ENCODE measurements around the gene PAPOLA. TPM values are rescaled to one million over a fixed set of nuclear protein-coding genes. Genes with fewer than 3 reads are reported as not detected.

PAPOLA gene
- total and polyA plus RNA-seq, 8 donors: 60.9 to 317 (median 127) TPM

DNA sequence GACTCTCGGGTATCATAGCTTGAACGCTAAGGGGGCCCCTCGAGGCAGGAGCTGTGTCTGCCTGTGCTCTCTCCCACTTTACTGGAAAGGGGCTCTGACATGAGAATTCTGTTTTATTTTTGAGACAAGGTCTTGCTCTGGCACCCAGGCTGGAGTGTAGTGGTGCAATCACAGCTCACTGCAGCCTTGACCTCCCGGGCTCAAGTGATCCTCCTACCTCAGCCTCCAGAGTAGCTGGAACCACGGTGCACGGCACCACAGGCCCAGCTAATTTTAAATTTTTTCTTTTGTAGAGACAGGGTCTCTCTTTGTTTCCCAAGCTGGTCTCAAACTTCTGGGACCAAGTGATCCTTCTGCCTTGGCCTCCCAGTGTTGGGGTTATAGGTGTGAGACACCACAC lies 77.7 kb downstream of the PAPOLA start:
- DNase-seq: no peak
- TF ChIP-seq, protein P1, sequence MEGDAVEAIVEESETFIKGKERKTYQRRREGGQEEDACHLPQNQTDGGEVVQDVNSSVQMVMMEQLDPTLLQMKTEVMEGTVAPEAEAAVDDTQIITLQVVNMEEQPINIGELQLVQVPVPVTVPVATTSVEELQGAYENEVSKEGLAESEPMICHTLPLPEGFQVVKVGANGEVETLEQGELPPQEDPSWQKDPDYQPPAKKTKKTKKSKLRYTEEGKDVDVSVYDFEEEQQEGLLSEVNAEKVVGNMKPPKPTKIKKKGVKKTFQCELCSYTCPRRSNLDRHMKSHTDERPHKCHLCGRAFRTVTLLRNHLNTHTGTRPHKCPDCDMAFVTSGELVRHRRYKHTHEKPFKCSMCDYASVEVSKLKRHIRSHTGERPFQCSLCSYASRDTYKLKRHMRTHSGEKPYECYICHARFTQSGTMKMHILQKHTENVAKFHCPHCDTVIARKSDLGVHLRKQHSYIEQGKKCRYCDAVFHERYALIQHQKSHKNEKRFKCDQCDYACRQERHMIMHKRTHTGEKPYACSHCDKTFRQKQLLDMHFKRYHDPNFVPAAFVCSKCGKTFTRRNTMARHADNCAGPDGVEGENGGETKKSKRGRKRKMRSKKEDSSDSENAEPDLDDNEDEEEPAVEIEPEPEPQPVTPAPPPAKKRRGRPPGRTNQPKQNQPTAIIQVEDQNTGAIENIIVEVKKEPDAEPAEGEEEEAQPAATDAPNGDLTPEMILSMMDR (IDR thresholded peaks at IDR 0.05): no peak
- TF ChIP-seq EP300 (IDR thresholded peaks at IDR 0.05): no peak
- no peak for TF ChIP-seq POLR2A (IDR thresholded peaks at IDR 0.05)
- no peak for TF ChIP-seq POLR2AphosphoS5 (IDR thresholded peaks at IDR 0.05)
- H3K4me1 ChIP-seq: peaks cover 0 to 11% (median 3%) of the 10 kb centered on the region in 4 donors
- peaks cover 0 to 24% (median 22%) of the 10 kb centered on the region in 3 donors for H3K27me3 ChIP-seq
- H3K9me3 ChIP-seq: no peaks in the 10 kb centered on the region
- H3K27ac ChIP-seq: no peak overlapping the region
- H3K36me3 ChIP-seq: no peaks in the 10 kb centered on the region
- 87 to 91% (median 89%) methylated on average over 6 of the region's 6 CpGs for WGBS, 5 donors
- no peak overlapping the region for H3K4me3 ChIP-seq
- intact Hi-C loops (cut with DNase I; ENCODE audit: low total_unique reads): loop anchor here (10.0 kb wide), 1 partner anchor 165 kb away; no protein-coding TSS in a partner anchor

DNA sequence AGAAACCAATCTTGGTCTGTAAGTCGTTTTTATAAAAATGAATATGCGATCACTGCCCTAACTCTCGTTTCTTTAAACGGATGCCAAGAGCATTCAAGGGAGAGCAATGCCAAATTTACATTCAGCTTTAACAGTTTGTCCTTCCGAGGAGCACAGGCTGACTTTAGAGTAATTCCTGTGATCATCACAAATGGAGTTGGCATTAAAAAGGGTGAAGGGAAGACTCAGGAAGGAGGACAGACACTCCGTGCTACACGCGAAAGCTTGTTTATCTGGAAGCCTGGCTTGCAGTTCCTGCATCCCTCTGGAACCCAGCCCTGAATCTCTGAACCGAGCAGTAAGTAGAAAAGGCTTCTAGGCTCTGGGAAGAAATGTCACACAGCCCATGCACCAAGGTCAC lies 78.4 kb downstream of the PAPOLA start:
- Histone ChIP-seq H3K4me3 (no peak overlapping the region), H3K27me3 (peaks cover 0 to 31% (median 25%) of the 10 kb centered on the region in 3 donors), H3K9me3 (no peaks in the 10 kb centered on the region), H3K27ac (no peak overlapping the region), H3K36me3 (no peaks in the 10 kb centered on the region), H3K4me1 (peaks cover 0 to 8% (median 0%) of the 10 kb centered on the region in 4 donors)
- no peak for DNase-seq
- intact Hi-C loops (cut with DNase I; ENCODE audit: low total_unique reads): loop anchor here (10.0 kb wide), 1 partner anchor 164 kb away; no protein-coding TSS in a partner anchor
- WGBS, 5 donors: 41 to 59% (median 51%) methylated on average over 9 of the region's 9 CpGs
- TF ChIP-seq, protein P1 (IDR thresholded peaks at IDR 0.05): no peak
- TF ChIP-seq POLR2AphosphoS5 (IDR thresholded peaks at IDR 0.05): no peak

DNA sequence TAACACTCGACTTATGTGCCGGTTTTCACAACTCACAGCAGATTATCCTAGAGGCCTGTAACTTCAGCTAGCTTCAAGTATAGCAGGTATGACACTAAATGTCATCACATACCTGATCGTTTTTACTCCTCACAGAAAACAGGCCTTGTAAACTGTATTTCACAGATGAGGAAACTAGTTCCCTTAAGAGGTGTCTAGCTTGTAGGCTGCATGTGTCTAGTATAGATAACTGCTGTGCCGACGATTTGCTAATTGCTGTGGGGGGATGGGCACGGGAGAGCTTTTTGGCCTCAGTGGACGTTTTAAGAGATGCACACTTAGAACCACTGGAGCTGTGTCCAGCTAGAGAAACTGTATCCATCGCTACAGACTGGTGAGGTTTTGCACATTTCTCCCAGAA lies 78.8 kb downstream of the PAPOLA start:
- Histone ChIP-seq H3K4me3 (no peak overlapping the region), H3K9me3 (no peaks in the 10 kb centered on the region), H3K27me3 (peaks cover 0 to 35% (median 25%) of the 10 kb centered on the region in 3 donors), H3K4me1 (peaks cover 0 to 8% (median 0%) of the 10 kb centered on the region in 4 donors), H3K36me3 (no peaks in the 10 kb centered on the region), H3K27ac (no peak overlapping the region)
- WGBS, 5 donors: 68 to 74% (median 70%) methylated on average over 8 of the region's 8 CpGs
- no peak for DNase-seq
- intact Hi-C loops (cut with DNase I; ENCODE audit: low total_unique reads): loop anchor here (10.0 kb wide), 1 partner anchor 164 kb away; no protein-coding TSS in a partner anchor
- TF ChIP-seq POLR2A (IDR thresholded peaks at IDR 0.05) (no peak), EP300 (IDR thresholded peaks at IDR 0.05) (no peak), POLR2AphosphoS5 (IDR thresholded peaks at IDR 0.05) (no peak)
- TF ChIP-seq, protein P1 (IDR thresholded peaks at IDR 0.05): no peak

DNA sequence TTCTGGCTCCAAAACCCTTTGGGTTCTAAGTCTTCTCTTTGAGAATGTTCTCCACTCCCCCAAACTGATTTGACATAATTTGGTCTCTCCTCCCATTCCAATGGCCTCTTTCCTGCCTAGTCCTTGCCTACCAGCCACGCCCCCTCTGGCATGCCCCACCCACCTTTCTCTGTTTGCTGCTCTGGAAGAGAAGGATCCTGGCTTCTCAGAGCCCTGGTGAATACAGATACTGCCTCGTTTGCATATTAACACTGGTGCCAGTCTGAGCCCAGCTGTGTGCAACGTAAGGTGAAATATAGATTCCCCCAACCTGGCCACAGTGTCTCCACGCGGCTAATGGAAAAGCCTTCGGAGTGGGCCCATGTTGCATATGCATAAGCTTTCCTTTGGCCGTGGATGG lies 79.7 kb downstream of the PAPOLA start:
- H3K36me3 ChIP-seq: no peaks in the 10 kb centered on the region
- no peak for TF ChIP-seq POLR2AphosphoS5 (IDR thresholded peaks at IDR 0.05)
- TF ChIP-seq POLR2A (IDR thresholded peaks at IDR 0.05): no peak
- TF ChIP-seq, protein P1 (IDR thresholded peaks at IDR 0.05): no peak
- no peak for TF ChIP-seq EP300 (IDR thresholded peaks at IDR 0.05)
- H3K9me3 ChIP-seq: no peaks in the 10 kb centered on the region
- H3K4me1 ChIP-seq: peaks cover 0 to 6% (median 0%) of the 10 kb centered on the region in 4 donors
- WGBS, 5 donors: 71 to 80% (median 74%) methylated on average over 7 of the region's 7 CpGs
- H3K4me3 ChIP-seq: no peak overlapping the region
- peaks cover 0 to 44% (median 25%) of the 10 kb centered on the region in 3 donors for H3K27me3 ChIP-seq
- DNase-seq: no peak
- intact Hi-C loops (cut with DNase I; ENCODE audit: low total_unique reads): loop anchor here (10.0 kb wide), 1 partner anchor 163 kb away; no protein-coding TSS in a partner anchor
- no peak overlapping the region for H3K27ac ChIP-seq

Measured in stomach (tissue), 9 donors.